GM18508 (cell line): ENCODE measurements around the gene ACTL9.

ENCODE experiments used
- ATAC-seq: cut with Tn5 transposase; IDR thresholded peaks from one replicate; pipeline ENCODE4 v1.9.1; 2021; ENCODE audit warnings: moderate number of reproducible peaks; ENCODE audit not compliant: insufficient read depth, unreplicated experiment

The ACTL9 gene

GRCh38 chr19:8688930-8689329, 9.7 kb downstream of the ACTL9 start:
- no peak for ATAC-seq

- ATAC-seq, result no peak
Measured at GRCh38 chr19:8686549-8686948, 12.0 kb downstream of the ACTL9 start.

DNA sequence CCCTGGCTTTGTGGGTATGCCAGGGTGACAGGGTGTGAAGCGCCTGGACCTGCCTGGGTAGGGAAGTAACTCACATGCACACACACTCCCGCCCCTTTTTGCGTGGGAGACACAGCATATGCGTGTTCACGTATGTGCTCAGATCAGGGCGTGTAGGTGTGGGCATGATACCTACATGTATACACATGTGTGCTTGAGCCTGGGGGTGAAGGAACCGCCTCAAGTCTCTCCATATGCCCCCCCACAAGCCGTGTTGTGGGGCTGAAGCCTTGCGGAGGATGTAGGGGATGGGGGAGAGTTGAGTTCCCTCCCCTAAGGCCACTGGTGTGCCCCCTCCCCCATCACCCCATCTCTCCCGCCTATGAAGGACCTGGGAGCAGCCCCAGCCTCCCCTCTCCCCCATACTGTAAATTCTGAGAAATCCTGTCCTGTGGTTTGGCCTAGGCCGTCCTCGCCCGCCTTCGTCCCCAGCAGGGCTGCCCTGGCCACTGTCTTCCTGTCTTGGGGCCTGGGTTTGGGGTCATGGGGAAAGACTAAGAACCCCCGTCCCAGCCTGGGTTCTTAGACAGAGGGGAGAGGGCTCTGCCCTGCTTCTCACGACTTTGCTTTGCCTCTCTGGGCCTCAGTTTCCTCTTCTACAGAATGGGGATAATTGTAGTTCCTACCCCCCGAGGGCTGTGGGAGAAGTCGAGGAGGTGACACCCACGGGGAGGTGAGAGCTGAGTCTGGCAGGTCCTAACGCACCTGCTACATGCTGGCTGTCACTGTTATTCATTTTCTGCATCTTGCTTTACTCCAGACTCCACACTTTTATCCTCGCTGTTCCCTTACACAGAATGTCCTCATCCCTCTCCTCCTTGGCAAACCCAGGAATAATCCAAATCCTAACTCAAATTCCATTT, 14.3 kb downstream of the ACTL9 start:
- ATAC-seq, result no peak

DNA sequence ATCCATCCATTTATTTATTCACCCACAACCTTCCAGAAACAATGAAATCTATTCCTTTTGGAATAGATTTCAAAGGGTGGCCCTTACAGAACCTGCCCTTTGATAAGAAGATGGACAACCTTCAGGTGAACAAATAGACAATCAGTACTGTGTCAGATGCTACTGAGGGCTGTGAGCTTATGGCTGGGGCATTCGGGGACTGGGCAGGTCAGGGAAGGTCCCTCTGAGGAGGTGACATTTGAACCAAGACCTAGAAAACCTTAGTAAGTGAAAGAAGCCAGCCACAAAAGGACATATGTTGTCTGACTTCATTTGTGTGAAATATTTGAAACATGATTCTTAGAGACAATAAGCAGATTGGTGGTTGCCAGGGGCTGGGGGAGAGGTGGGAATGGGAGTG, 15.7 kb downstream of the ACTL9 start:
- no peak for ATAC-seq

DNA sequence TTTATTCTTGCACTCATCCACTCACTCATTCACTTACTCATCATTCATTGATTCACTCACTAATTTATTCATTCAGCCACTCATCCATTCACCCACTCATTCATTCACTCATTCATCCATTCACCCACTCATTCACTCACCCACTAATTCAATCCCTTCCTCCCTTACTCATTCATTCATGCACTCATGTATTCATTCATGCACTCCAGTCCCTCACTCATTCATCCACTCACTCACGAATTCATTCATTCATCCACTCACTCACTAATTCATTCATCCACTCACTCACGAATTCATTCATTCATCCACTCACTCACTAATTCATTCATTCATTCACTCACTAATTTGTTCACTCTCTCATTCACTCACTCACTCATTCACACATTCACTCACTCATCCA, 16.1 kb downstream of the ACTL9 start:
- no peak for ATAC-seq

GRCh38 chr19:8681345-8682029, 17.1 kb downstream of the ACTL9 start:
- ATAC-seq, result no peak

GRCh38 chr19:8680676-8681344, 17.8 kb downstream of the ACTL9 start:
- no peak for ATAC-seq

DNA sequence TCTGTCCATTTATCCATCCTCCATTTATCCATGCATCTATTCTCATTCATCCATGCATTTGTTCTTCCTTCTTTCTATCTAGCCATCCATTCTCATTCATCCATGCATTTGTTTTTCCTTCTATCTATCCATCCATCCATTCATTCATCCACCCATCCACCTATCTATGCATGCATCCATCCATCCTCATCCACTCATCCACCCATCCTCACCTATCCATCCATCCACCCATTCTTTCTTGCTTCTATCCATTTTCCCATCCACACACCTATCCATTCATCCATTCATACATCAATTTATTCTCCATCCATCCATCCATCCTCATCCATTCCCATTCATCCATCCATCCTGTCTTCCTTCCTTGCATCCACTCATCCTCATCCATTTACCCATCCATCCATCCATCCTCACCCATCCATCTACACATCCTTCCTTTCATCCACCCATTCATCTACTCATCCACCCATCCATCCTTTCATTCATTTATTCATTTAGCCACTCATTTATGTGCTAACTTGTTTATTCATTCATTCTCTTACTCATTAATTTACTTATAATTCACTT, 20.3 kb downstream of the ACTL9 start:
- ATAC-seq, result no peak

DNA sequence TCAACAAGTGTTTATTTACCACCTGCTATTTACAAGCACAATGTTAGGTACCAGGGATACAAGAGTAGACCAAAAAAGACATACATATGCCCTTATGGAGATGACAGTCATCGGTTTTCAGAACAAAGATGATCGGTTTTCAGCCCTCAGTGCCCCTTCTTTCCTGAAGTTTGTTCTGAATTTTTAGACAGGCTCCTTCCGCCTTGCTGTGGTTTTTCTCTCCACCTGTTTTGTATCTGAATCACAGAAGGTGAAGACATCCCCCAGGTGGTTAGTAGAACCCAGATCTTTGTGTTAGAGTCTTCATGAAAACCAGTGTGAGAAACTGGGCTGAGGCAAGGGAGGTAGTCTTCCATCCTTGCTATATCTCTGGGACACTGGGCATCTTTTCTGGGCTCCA, 23.5 kb downstream of the ACTL9 start:
- ATAC-seq, result no peak

GRCh38 chr19:8673276-8673891, 25.2 kb downstream of the ACTL9 start:
- ATAC-seq, result no peak

DNA sequence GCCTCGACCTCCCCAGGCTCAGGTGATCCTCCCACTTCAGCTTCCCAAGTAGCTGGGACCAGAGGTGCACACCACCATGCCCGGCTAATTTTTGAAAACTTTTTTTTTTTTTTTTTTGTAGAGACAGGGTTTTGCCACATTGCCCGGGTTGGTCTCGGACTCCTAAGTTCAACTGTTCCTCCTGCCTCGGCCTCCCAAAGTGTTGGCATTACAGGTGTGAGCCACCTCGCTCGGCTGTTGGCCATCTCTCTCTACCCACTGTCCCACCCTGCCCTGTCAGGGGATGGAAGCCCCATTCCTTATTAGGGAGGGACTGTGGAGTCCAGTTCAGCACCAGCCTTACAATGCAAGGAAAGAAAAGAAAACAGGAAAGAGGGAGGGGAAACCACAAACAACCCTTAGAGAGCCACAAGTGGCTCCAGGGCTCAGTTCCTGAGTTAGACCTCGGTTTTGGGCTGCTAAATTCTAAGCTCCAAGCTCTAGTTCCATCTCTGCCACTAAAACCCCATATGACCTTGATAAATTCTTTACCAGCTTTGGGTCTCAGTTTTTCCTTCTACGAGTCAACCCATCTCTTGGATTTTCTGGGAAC, 31.7 kb downstream of the ACTL9 start:
- no peak for ATAC-seq

GRCh38 chr19:8665468-8666213, 33.0 kb downstream of the ACTL9 start:
- ATAC-seq, result no peak

- ATAC-seq, result no peak
Measured at GRCh38 chr19:8664671-8665057, 33.9 kb downstream of the ACTL9 start.

DNA sequence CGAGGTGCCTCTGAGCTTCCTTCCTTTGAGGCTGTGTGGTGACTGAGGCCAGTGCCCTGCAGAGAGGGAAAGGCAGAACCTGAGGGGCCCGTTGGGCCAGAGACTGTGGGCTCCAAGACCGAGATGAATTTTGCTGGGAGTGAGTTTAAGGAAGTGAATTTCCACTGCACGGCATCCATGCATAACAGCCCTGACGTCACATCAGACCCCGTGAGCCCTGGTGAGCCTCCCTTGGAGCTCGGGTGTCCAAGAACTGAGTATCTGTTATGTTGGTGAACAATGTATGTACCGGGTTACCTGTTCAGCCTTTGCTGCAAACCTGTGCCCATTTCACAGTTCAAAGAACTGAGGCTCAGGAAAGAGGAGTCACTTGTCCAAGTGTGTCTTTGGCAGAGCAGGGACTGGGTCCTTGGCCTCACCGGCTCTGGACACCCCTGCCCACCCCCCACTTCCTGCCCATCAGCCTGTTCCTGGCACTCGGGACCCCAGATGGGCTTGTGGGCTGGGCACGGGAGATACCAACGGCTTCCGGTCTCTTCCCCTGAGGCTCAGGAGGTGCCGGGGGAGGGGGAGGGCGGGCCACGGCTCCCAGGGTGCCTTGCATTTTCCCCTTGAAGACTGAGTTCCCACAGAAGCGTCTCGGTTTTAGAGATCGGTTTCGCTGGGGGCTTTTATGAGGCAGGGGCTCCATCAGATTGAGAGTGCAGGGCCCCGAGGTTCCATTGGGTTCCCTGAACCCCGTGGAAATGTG, 34.5 kb downstream of the ACTL9 start:
- no peak for ATAC-seq

- ATAC-seq, result no peak
Measured at GRCh38 chr19:8662263-8662662, 36.3 kb downstream of the ACTL9 start.

- ATAC-seq, result no peak
Measured at GRCh38 chr19:8659905-8660304, 38.7 kb downstream of the ACTL9 start.

DNA sequence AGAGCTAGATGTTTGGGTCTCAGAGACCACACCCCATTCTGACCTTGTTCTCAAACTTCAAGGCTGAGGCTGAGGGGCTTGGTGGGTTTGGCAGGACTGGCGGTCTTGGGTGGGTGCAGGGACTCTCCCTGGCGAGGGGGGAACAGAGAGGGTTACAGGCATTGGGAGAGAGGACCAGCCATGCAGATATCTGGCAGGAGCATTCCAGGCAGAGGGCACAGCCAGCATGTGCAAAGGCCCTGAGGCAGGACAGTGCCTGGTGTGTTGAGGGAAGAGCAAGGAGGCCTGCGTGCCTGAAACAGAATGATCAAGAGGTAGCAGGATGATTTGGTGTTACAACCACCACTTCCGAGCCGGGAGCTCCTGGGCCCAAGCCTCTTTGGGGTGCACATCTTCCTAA, 40.7 kb downstream of the ACTL9 start:
- no peak for ATAC-seq

DNA sequence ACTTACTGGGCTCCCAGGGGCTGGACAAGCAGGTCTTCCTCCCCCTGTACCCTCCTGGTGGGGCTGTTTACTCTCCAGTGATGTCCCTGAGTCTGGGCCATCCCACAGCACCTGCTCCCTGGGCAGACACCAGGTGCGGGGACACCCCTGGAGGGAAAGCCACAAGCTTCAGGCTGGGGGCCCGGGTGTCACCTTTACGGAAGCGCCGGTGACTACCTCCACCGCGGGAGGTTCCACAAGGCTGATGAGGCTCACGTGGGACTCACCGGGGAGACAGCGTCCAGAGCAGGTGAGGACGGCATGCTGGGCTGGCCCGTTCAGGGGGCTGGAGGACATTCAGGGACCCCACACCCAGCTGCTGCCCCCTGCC, 43.3 kb downstream of the ACTL9 start:
- ATAC-seq, result no peak
